Right cardiac atrium (tissue), 5 donors: ENCODE measurements around the gene IL1RL2. TPM values are rescaled to one million over a fixed set of nuclear protein-coding genes. Genes with fewer than 3 reads are reported as not detected.

Source experiments
- ATAC-seq, 2 donors: fragments of 200-7000 bp; cut with Tn5 transposase; one replicate each; pipeline versions ENCODE4 v1.8.0 to v1.9.1; 2020; ENCODE audit warnings: moderate library complexity in 2 of 2, mild to moderate bottlenecking in 1 of 2
- DNase-seq, 3 donors: peaks; one replicate each; pipeline ENCODE4 v3.0.0-alpha.2; 2020
- H3K27ac ChIP-seq: one replicate; pipeline ENCODE4 v1.5.1; 2013; ENCODE audit warnings: mild to moderate bottlenecking, low read length, control low read depth, moderate library complexity
- H3K27me3 ChIP-seq: one replicate; pipeline ENCODE4 v1.6.1; 2013; ENCODE audit not compliant: control insufficient read depth, insufficient read depth
- H3K4me1 ChIP-seq: one replicate; pipeline ENCODE4 v1.6.1; 2013; ENCODE audit warnings: low read length; ENCODE audit not compliant: control insufficient read depth, insufficient read depth
- H3K4me3 ChIP-seq: one replicate; pipeline ENCODE4 v1.5.1; 2013; ENCODE audit warnings: low read length, control low read depth
- H3K9me3 ChIP-seq: one replicate; pipeline ENCODE4 v1.6.1; 2013; ENCODE audit warnings: low read length; ENCODE audit not compliant: control insufficient read depth
- WGBS: extraction: QIAGEN DNeasy Blood & Tissue Kit; methylation state at CpG from one replicate; pipeline ENCODE4 v1.1.7; 2013; 5-methylcytosine and 5-hydroxymethylcytosine counted together
- intact Hi-C, 4 donors: fragments of 100-400 bp; cut with DNase I; formaldehyde crosslinking; loops; one replicate each; pipeline versions ENCODE4 v1.11.0 to v1.14.0; 2022 to 2023
- polyA plus RNA-seq: library from polyadenylated mRNA; stranded (reverse); fragments of 200-250 nt; gene quantifications from one replicate; pipeline ENCODE4 v1.2.3, GENCODE V29; 2013
- total RNA-seq, 4 donors: library from RNA; stranded (reverse); fragmentation: NEBNext Ultra II Directional; extraction: Animal tissue kit (Norgen Biotek cat#: 25700); gene quantifications; one replicate each; pipeline ENCODE4 v1.2.1, GENCODE V29; 2021
- donor health status: healthy with polysubstance abuse.
- donor health status: DM: no; HTN: yes; CAD: no.
- donor health status: DM: no; HTN: no; CAD: no.
- donor health status: DM: no; HTN: yes; CAD: no; lungs with severe emphysema.
- donor health status: DM: yes; HTN: yes; CAD: no.

The IL1RL2 gene
- total and polyA plus RNA-seq, 5 donors = 0.07 to 0.46 (median 0.32) TPM

- no peaks in the 10 kb centered on the region for H3K4me1 ChIP-seq
- peak overlapping the region; percentile 63 for H3K27ac ChIP-seq
- intact Hi-C loops = loop anchor here (2.0 to 10.0 kb wide), 4 partner anchors 204 to 234 kb away; no protein-coding TSS in a partner anchor
- H3K4me3 ChIP-seq = no peak overlapping the region
- 12% methylated on average over 22 of the region's 22 CpGs for WGBS
- ATAC-seq = peak; percentile 94
- H3K9me3 ChIP-seq = no peaks in the 10 kb centered on the region
- H3K27me3 ChIP-seq = no peaks in the 10 kb centered on the region
- DNase-seq = peak; percentile 94 to 96 (median 96)
These were observed 54.0 kb downstream of the IL1RL2 start for GRCh38 chr2:102240640-102241370.

DNA sequence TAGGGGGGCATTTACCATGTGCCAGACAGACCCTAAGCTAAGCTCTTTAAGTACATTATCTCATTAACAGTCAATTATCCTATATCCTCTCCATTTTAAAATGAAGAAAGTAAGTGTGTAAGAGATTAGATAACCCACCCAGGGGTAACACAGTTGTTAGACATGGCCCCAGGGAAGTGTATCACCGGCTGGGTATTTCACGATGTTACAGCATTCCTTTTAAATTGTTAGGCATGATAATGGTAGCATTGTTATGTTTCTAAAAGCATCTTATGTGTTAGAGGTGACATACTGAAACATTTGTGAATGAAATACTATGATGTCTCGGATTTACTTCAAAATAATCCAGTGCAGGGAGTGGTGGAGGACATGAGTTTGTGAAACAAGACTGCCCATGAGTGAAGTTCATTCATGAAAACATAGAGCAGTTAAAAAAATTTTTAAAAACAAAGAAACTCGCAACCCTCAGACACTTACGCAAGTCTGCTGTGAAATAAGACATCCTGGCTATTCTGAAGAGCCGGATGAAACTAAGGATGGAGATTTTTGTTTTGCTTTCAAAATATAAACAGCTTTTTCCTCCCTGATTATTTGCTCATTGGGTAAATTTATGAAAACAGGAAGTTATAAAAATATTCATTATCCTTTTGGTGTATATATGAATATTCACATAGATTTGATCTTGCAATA is 54.9 kb downstream of the IL1RL2 start:
- no peak overlapping the region for H3K4me3 ChIP-seq
- no peaks in the 10 kb centered on the region for H3K4me1 ChIP-seq
- ATAC-seq = no peak
- H3K27ac ChIP-seq = no peak overlapping the region
- intact Hi-C loops = loop anchor here (2.0 to 10.0 kb wide), 4 partner anchors 203 to 234 kb away; no protein-coding TSS in a partner anchor
- DNase-seq = no peak
- no peaks in the 10 kb centered on the region for H3K9me3 ChIP-seq
- 76% methylated on average over 6 of the region's 6 CpGs for WGBS
- no peaks in the 10 kb centered on the region for H3K27me3 ChIP-seq

GRCh38 chr2:102245266-102246151 is 58.7 kb downstream of the IL1RL2 start:
- intact Hi-C loops = loop anchor here in 1 of 4 donors (5.0 to 10.0 kb wide), 2 partner anchors 112 to 199 kb away; partner anchors contain the start of gene IL18R1
- no peak for DNase-seq
- H3K27me3 ChIP-seq = no peaks in the 10 kb centered on the region
- no peaks in the 10 kb centered on the region for H3K9me3 ChIP-seq
- H3K4me3 ChIP-seq = no peak overlapping the region
- ATAC-seq = no peak
- no peaks in the 10 kb centered on the region for H3K4me1 ChIP-seq
- 76% methylated on average over 27 of the region's 27 CpGs for WGBS
- no peak overlapping the region for H3K27ac ChIP-seq

- Histone ChIP-seq H3K9me3 (no peaks in the 10 kb centered on the region), H3K27me3 (no peaks in the 10 kb centered on the region), H3K27ac (no peak overlapping the region), H3K4me1 (no peaks in the 10 kb centered on the region), H3K4me3 (no peak overlapping the region)
- DNase-seq (peak in 2 of 3 donors; percentile 60 to 64), ATAC-seq (peak; percentile 15 to 34)
- 87% methylated on average over 37 of the region's 37 CpGs for WGBS
- intact Hi-C loops = loop anchor here in 2 of 4 donors (10.0 kb wide), 2 partner anchors 94 to 104 kb away; partner anchors contain the start of gene IL18R1 (in 1 of the 2)
These were observed 63.5 kb downstream of the IL1RL2 start for GRCh38 chr2:102250278-102250821.

- ATAC-seq = peak; percentile 84 to 90
- intact Hi-C loops = loop anchor here in 2 of 4 donors (10.0 kb wide), 2 partner anchors 94 to 104 kb away; partner anchors contain the start of gene IL18R1 (in 1 of the 2)
- Histone ChIP-seq H3K4me1 (no peaks in the 10 kb centered on the region), H3K4me3 (peak overlapping the region; percentile 41), H3K27ac (peak overlapping the region; percentile 28), H3K9me3 (no peaks in the 10 kb centered on the region), H3K27me3 (no peaks in the 10 kb centered on the region)
- DNase-seq = peak; percentile 69 to 84 (median 79)
- WGBS = 8% methylated on average over 52 of the region's 52 CpGs
These were observed 64.4 kb downstream of the IL1RL2 start for GRCh38 chr2:102251042-102251848.

DNA sequence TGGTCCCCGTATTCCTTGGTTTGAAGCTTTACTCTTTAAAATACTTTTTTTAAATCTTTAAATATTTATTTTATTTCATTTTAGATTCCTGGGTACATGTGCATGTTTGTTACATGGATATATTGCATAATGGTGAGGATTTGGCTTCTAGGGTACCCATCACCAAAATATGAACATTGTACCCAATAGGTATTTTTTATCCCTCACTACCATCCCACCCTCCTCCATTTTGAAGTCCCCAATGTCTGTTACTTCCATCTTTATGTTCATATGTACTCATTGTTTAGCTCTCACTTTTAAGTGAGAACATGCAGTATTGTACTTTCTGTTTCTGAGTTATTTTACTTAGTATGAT is 65.0 kb downstream of the IL1RL2 start:
- H3K27me3 ChIP-seq = no peaks in the 10 kb centered on the region
- no peak overlapping the region for H3K4me3 ChIP-seq
- WGBS = 37% methylated on average over 1 of the region's 1 CpG
- ATAC-seq (no peak), DNase-seq (no peak)
- H3K4me1 ChIP-seq = no peaks in the 10 kb centered on the region
- intact Hi-C loops = loop anchor here in 2 of 4 donors (10.0 kb wide), 2 partner anchors 93 to 103 kb away; partner anchors contain the start of gene IL18R1 (in 1 of the 2)
- no peaks in the 10 kb centered on the region for H3K9me3 ChIP-seq
- no peak overlapping the region for H3K27ac ChIP-seq

DNA sequence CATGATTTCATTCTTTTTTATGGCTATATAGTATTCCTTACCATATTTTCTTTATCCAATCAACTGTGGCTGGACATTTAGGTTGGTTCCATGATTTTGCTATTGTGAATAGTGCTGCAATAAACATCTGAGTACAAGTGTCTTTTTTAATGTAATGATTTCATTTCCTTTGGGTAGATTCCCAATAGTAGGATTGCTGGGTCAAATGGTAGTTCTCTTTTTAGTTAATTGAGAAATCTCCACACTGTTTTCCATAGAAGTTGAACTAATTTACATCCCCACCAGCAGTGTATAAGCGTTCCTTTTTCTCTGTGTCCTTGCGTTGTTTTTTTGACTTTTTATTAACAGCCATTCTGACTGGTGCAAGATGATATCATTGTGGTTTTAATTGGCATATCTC is 65.4 kb downstream of the IL1RL2 start:
- Histone ChIP-seq H3K4me3 (no peak overlapping the region), H3K4me1 (peaks cover 3% of the 10 kb centered on the region), H3K27ac (no peak overlapping the region), H3K9me3 (no peaks in the 10 kb centered on the region), H3K27me3 (no peaks in the 10 kb centered on the region)
- WGBS = 93% methylated on average over 2 of the region's 2 CpGs
- intact Hi-C loops = loop anchor here in 2 of 4 donors (10.0 kb wide), 2 partner anchors 93 to 103 kb away; partner anchors contain the start of gene IL18R1 (in 1 of the 2)
- no peak for ATAC-seq
- no peak for DNase-seq

- DNase-seq (no peak), ATAC-seq (no peak)
- Histone ChIP-seq H3K27me3 (no peaks in the 10 kb centered on the region), H3K4me3 (no peak overlapping the region), H3K4me1 (peaks cover 3% of the 10 kb centered on the region), H3K27ac (no peak overlapping the region), H3K9me3 (no peaks in the 10 kb centered on the region)
- WGBS = 89% methylated on average over 1 of the region's 1 CpG
- intact Hi-C loops = loop anchor here in 2 of 4 donors (10.0 kb wide), 2 partner anchors 92 to 102 kb away; partner anchors contain the start of gene IL18R1 (in 1 of the 2)
These were observed 66.4 kb downstream of the IL1RL2 start for GRCh38 chr2:102253140-102253752.

GRCh38 chr2:102253753-102254150 is 66.9 kb downstream of the IL1RL2 start:
- ATAC-seq (no peak), DNase-seq (no peak)
- no peak overlapping the region for H3K4me3 ChIP-seq
- WGBS = 41% methylated on average over 2 of the region's 2 CpGs
- H3K27me3 ChIP-seq = no peaks in the 10 kb centered on the region
- H3K27ac ChIP-seq = no peak overlapping the region
- intact Hi-C loops = loop anchor here in 2 of 4 donors (10.0 kb wide), 2 partner anchors 91 to 101 kb away; partner anchors contain the start of gene IL18R1 (in 1 of the 2)
- peaks cover 3% of the 10 kb centered on the region for H3K4me1 ChIP-seq
- H3K9me3 ChIP-seq = no peaks in the 10 kb centered on the region
